PFSK-1 (cell line): Measurements from ENCODE around the gene MUC2.

ENCODE experiments used
- FOXP2 ChIP-seq: optimal IDR thresholded peaks from 2 replicates; pipeline ENCODE3; 2011; ENCODE audit warnings: borderline replicate concordance, control low read depth, inconsistent platforms; ENCODE audit not compliant: insufficient read depth; ENCODE audit errors: extremely low read length, extremely low read depth
- POLR2AphosphoS5 ChIP-seq: IDR thresholded peaks from 2 replicates; pipeline ENCODE4 v1.6.1; 2012; ENCODE audit warnings: low read depth, mild to moderate bottlenecking, control low read depth, low read length, moderate library complexity
- REST ChIP-seq, 2 experiments: IDR thresholded peaks; 2 replicates each; pipeline versions ENCODE4 v1.6.1 to v1.8.0; 2011 to 2012; ENCODE audit warnings: low read depth in 2 of 2, low read length in 2 of 2, control low read depth in 1 of 2, inconsistent platforms in 1 of 2, mild to moderate bottlenecking in 1 of 2, moderate library complexity in 1 of 2; ENCODE audit not compliant: insufficient read depth in 1 of 2
- SIN3A ChIP-seq: IDR thresholded peaks from 2 replicates; pipeline ENCODE4 v1.6.1; 2012; ENCODE audit warnings: mild to moderate bottlenecking, low read length, moderate library complexity, borderline replicate concordance; ENCODE audit not compliant: insufficient read depth
- TAF1 ChIP-seq: IDR thresholded peaks from 2 replicates; pipeline ENCODE4 v1.6.1; 2012; ENCODE audit warnings: low read length, control low read depth, borderline replicate concordance; ENCODE audit not compliant: insufficient read depth

The MUC2 gene

GRCh38 chr11:1047595-1048156 lies 27.0 kb upstream of the MUC2 start:
- TF ChIP-seq POLR2AphosphoS5 = no peak
- TF ChIP-seq TAF1 = no peak
- no peak for TF ChIP-seq REST (IDR thresholded peaks at IDR 0.05; ENCODE audit: insufficient read depth in 1 of 2, low read depth in 2 of 2, low read length in 2 of 2)
- TF ChIP-seq SIN3A = no peak
- TF ChIP-seq FOXP2 = no peak

DNA sequence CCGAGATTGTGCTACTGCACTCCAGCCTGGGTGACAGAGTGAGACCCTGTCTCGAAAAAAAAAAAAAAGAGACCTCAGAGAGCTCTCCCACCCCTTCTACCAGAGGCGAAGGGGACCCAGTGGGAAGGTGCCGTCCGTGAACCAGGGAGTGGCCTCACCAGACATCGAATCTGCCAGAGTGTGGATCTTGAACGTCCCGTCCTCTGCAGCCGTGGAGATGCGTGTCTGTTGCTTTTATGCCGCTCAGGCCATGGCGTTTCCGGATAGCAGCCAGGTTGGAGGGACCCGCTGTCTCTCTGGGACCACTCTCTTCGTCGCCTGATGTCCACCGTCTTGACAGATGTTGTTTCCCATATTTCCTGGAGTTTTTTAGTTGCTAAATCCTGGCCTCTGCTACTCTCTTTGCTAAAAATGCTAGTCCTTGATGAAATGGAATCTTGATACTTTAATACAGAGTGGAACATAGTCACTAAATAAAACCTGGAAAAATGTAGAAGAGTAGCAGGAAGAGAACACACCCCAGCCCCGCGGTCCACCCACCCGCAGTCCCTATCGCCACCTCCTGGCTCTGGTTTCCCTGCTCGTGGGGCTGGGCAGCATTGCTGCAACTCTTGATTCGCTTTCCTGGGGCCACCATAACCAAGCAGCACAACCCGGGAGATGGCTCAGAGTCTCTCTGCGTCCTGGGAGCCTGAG lies 26.2 kb upstream of the MUC2 start:
- TF ChIP-seq TAF1 (no peak), SIN3A (no peak), POLR2AphosphoS5 (no peak), FOXP2 (no peak), REST (IDR thresholded peaks at IDR 0.05; ENCODE audit: insufficient read depth in 1 of 2, low read depth in 2 of 2, low read length in 2 of 2) (no peak)

DNA sequence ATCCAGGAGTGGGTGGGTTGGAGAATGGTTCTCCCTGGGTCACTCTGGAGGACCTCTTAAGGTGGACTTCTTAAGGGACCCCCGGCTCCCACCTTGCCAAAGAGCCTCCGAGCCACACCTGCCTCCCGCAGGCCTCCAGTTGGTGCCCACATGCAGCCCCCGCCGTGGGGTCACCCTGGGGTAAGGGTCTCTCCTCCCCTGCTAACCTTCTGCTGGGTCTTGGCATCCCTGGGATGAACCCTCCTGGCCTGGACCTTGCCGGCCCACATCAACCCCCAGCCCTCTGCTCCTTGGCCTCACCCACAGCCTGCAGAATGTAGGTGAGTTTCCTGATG lies 25.6 kb upstream of the MUC2 start:
- TF ChIP-seq FOXP2 (no peak), POLR2AphosphoS5 (no peak), SIN3A (no peak), TAF1 (no peak), REST (IDR thresholded peaks at IDR 0.05; ENCODE audit: insufficient read depth in 1 of 2, low read depth in 2 of 2, low read length in 2 of 2) (no peak)

DNA sequence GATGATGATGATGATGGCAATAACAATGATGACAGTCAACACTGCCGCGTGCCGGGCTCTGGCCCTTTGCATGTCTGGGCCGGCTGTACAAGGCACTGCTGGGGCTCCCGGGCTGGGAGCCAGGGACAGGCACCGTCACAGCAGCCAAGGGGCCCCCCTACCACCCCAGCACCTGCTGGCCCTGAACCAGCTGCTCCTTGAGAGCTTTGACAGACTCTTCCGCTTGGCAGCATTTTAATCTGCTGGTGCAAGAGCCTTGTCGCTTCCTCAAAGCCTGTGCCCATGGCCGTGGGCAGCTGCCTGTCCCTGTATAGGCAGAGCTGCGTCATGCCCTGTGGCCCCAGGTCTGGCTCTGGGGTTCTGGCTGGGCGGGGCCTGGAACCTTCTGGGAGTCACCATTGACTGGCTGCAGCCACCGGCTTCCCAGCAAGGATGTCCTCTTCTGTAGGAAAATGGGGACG lies 25.2 kb upstream of the MUC2 start:
- TF ChIP-seq REST (IDR thresholded peaks at IDR 0.05; ENCODE audit: insufficient read depth in 1 of 2, low read depth in 2 of 2, low read length in 2 of 2) (no peak), SIN3A (no peak)

DNA sequence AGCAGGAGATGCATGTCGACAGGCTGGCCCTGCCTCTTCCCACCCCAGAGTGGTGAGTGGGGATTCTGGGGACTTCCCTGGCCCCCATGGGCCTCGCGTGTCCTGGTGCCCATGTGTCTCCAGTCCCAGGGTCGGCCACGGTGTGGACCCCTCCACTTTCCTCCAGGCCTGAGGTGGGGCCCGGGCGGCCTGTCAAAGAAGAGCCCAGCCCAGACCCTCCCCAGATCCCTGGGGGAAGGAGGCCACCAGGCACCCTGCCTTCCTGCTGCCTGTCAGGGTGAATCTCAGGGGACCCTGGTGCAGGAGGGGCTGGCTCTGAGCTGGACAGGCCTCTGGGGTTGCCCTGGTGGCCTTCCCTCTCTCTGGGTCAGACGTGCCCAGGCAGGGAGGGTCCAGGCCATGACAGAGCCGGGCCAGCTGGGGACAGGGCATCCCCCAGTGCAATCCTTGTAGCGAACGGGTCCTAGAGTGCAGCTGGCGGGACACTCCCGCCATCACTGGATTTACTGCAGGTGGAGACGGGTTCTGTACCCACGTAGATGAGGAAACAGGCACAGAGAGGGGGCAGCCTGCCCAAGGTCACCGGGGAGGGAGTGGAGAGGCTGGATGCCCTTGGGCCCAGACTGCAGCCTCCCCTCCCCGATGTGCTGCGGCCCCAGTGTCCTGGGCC lies 24.6 kb upstream of the MUC2 start:
- no peak for TF ChIP-seq TAF1
- TF ChIP-seq REST (IDR thresholded peaks at IDR 0.05; ENCODE audit: insufficient read depth in 1 of 2, low read depth in 2 of 2, low read length in 2 of 2) = no peak
- TF ChIP-seq SIN3A = no peak
- no peak for TF ChIP-seq POLR2AphosphoS5
- TF ChIP-seq FOXP2 = no peak
